WERI-Rb-1 (cell line): ENCODE results near the gene SPANXN1.
"Not testable (repeated sequence)": the region's sequence is repeated elsewhere in the genome, so short reads cannot be mapped to it uniquely, and the experiment has no call there.

Source experiments
- DNase-seq: peaks from one replicate; pipeline ENCODE4 v3.0.0-alpha.2; 2020
- H3K27ac ChIP-seq: fragments of 250-450 bp; sonication (Bioruptor Pico); 2 replicates; pipeline ENCODE4 v1.5.1; 2020; ENCODE audit warnings: mild to moderate bottlenecking, moderate library complexity
- H3K27me3 ChIP-seq: fragments of 250-450 bp; sonication (Bioruptor Pico); 2 replicates; pipeline ENCODE4 v1.5.1; 2021; ENCODE audit warnings: mild to moderate bottlenecking, low read depth, moderate library complexity; ENCODE audit not compliant: insufficient read depth, severe bottlenecking
- H3K36me3 ChIP-seq: fragments of 250-450 bp; sonication (Bioruptor Pico); 2 replicates; pipeline ENCODE4 v1.5.1; 2020; ENCODE audit warnings: mild to moderate bottlenecking, moderate library complexity
- H3K4me3 ChIP-seq: 2 replicates; pipeline ENCODE4 v1.5.1; 2011; ENCODE audit warnings: low read depth, mild to moderate bottlenecking, control low read depth, low read length
- H3K9me3 ChIP-seq: fragments of 250-450 bp; sonication (Bioruptor Pico); 2 replicates; pipeline ENCODE4 v1.5.1; 2021; ENCODE audit warnings: mild to moderate bottlenecking, moderate library complexity; ENCODE audit not compliant: severe bottlenecking
- CTCF ChIP-seq: IDR thresholded peaks from 2 replicates; pipeline ENCODE4 v1.5.1; 2011; ENCODE audit warnings: low read depth, mild to moderate bottlenecking, control low read depth, inconsistent platforms, low read length

The SPANXN1 gene

GRCh38 chrX:145247203-145247602 lies at the start of gene SPANXN1:
TSS of gene SPANXN1 (plus strand) at chrX:145247503. CDS start at chrX:145247587, 84 bp downstream.
- peaks cover 28% of the 10 kb centered on the region for H3K27me3 ChIP-seq
- H3K27ac ChIP-seq, H3K4me3 ChIP-seq, H3K9me3 ChIP-seq, DNase-seq, H3K36me3 ChIP-seq: not testable (repeated sequence)

- Histone ChIP-seq H3K4me3 (no peak overlapping the region), H3K36me3 (no peaks in the 10 kb centered on the region), H3K27me3 (peaks cover 12% of the 10 kb centered on the region), H3K9me3 (no peaks in the 10 kb centered on the region), H3K27ac (no peak overlapping the region)
- DNase-seq, result no peak
- TF ChIP-seq CTCF, result no peak
Measured at GRCh38 chrX:145199078-145199477, 48.2 kb upstream of the SPANXN1 start.

- no peak for DNase-seq
- no peak for TF ChIP-seq CTCF
- H3K27me3 ChIP-seq, result peaks cover 10% of the 10 kb centered on the region
- no peak overlapping the region for H3K4me3 ChIP-seq
- H3K27ac ChIP-seq, result no peak overlapping the region
- H3K36me3 ChIP-seq, result no peaks in the 10 kb centered on the region
- H3K9me3 ChIP-seq, result no peaks in the 10 kb centered on the region
Measured at GRCh38 chrX:145213504-145213903, 33.8 kb upstream of the SPANXN1 start.

- Histone ChIP-seq H3K27me3 (no peaks in the 10 kb centered on the region), H3K9me3 (no peaks in the 10 kb centered on the region), H3K4me3 (no peak overlapping the region), H3K27ac (no peak overlapping the region), H3K36me3 (no peaks in the 10 kb centered on the region)
- TF ChIP-seq CTCF, result no peak
- DNase-seq, result no peak
Measured at GRCh38 chrX:145292218-145292617, 44.9 kb downstream of the SPANXN1 start.
